Panc1 (cell line): ENCODE measurements around the gene BAX.
"Not testable (repeated sequence)": the region's sequence is repeated elsewhere in the genome, so short reads cannot be mapped to it uniquely, and the experiment has no call there.

Experiments
- CTCF ChIP-seq: fragments of 450-650 bp; IDR thresholded peaks from 2 replicates; pipeline ENCODE4 v1.5.1; 2017; ENCODE audit warnings: mild to moderate bottlenecking
- POLR2AphosphoS5 ChIP-seq: IDR thresholded peaks from 2 replicates; pipeline ENCODE4 v1.6.1; 2012; ENCODE audit warnings: mild to moderate bottlenecking, low read depth, low read length, moderate library complexity
- REST ChIP-seq, 2 experiments: IDR thresholded peaks; 2 replicates each; pipeline ENCODE4 v1.6.1; 2011 to 2012; ENCODE audit warnings: low read depth in 2 of 2, control low read depth in 1 of 2, low read length in 1 of 2, mild to moderate bottlenecking in 1 of 2, moderate library complexity in 1 of 2; ENCODE audit not compliant: insufficient read depth in 1 of 2
- SIN3A ChIP-seq: IDR thresholded peaks from 2 replicates; pipeline ENCODE4 v1.6.1; 2012; ENCODE audit warnings: low read depth, mild to moderate bottlenecking, low read length, moderate library complexity, borderline replicate concordance; ENCODE audit not compliant: insufficient read depth
- TCF7L2 ChIP-seq: IDR thresholded peaks from 2 replicates; pipeline ENCODE4 v1.6.1; 2011; ENCODE audit warnings: mild to moderate bottlenecking, low read depth, low read length, inconsistent platforms

GRCh38 chr19:48925890-48926289 lies 28.8 kb upstream of the BAX start:
- TF ChIP-seq CTCF; POLR2AphosphoS5; REST (IDR thresholded peaks at IDR 0.05; ENCODE audit: insufficient read depth in 1 of 2, low read depth in 2 of 2, low read length in 1 of 2); SIN3A; TCF7L2: not testable (repeated sequence)
